ENCODE data around the gene CHIC2. TPM values are rescaled to one million over a fixed set of nuclear protein-coding genes. Genes with fewer than 3 reads are reported as not detected.

CHIC2 gene
- total and polyA plus RNA-seq, 2 experiments from 2014 or later = 111 to 137 TPM

DNA sequence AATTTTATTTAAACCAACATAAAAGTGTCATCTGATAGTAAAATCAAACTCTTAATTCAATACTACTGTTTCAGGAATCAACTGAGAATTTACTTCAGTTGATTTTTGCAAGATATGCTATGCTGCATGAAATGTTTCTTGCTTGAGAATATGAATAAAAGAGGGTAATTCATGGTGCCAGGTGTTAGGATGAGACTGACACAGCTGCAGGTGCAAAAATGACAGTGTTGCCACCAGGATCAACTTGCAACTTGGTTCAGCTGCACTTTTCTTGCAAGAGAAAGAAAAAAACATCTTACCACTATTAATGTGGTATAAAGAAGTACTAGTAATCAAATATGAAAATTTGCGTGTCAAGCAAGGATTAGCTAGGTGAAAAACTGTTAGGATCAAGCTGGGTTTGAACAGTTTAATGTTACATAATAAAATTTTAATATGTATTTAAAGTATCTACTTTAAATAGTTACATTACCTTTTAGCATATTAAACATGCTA, 49.7 kb downstream of the CHIC2 start:
- DNase-seq = no peak
- TF ChIP-seq EZH2 (IDR thresholded peaks at IDR 0.05; ENCODE audit: insufficient read depth, poor library complexity, severe bottlenecking) = no peak
- TF ChIP-seq EZH2phosphoT487 (IDR thresholded peaks at IDR 0.05; ENCODE audit: insufficient read depth, low read depth) = no peak
- in situ Hi-C loops (cut with MboI) = no loop called here

DNA sequence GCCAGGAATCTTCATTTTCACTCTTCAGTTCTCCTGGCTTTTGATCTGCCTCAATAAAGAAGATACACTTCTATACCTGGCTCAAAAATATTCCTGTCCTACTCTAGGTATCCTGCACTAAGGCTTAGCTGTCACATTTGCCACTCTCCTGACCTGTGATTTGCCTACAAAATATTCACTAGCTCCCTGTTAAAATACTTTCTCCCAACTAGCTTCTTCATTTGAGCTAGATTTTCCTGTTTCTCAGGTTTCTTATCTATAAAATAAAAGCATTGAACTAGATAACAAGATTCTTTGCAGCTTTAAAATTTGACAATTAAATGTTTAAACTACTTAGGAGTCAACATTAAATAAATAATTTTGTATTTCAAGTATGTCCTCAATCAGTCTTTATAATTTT, 53.2 kb downstream of the CHIC2 start:
- Histone ChIP-seq H2AFZ (no peak overlapping the region), H3K4me3 (no peak overlapping the region), H4K20me1 (ENCODE audit: insufficient read depth) (peaks cover 5% of the 10 kb centered on the region; the same call in 1 of the 2 replicates), H3K27me3 (replicated peaks; ENCODE audit: insufficient read depth) (no peaks in the 10 kb centered on the region), H3K4me1 (ENCODE audit: insufficient read depth) (no peaks in the 10 kb centered on the region), H3K36me3 (ENCODE audit: low read depth) (peaks cover 59% of the 10 kb centered on the region), H3F3A (ENCODE audit: insufficient read depth) (peaks cover 33% of the 10 kb centered on the region), H3K9ac (no peak overlapping the region), H3K9me3 (ENCODE audit: low read depth) (no peaks in the 10 kb centered on the region), H3K9me2 (ENCODE audit: insufficient read depth) (no peaks in the 10 kb centered on the region), H3K27ac (no peak overlapping the region), H3K4me2 (ENCODE audit: unreplicated experiment) (no peak overlapping the region), H3K79me2 (ENCODE audit: insufficient read depth) (peaks cover 100% of the 10 kb centered on the region)
- no peak for TF ChIP-seq EZH2phosphoT487 (IDR thresholded peaks at IDR 0.05; ENCODE audit: insufficient read depth, low read depth)
- TF ChIP-seq EZH2 (IDR thresholded peaks at IDR 0.05; ENCODE audit: insufficient read depth, poor library complexity, severe bottlenecking) = no peak
- in situ Hi-C loops (cut with MboI) = no loop called here
- DNase-seq = no peak

More for the DNA sequence above, 49.7 kb downstream of the CHIC2 start:
- Histone ChIP-seq H2AFZ (no peak overlapping the region), H3K27ac (no peak overlapping the region), H3K36me3 (ENCODE audit: low read depth) (peaks cover 53% of the 10 kb centered on the region), H3K79me2 (ENCODE audit: insufficient read depth) (peaks cover 100% of the 10 kb centered on the region), H3K4me3 (no peak overlapping the region), H3K4me2 (ENCODE audit: unreplicated experiment) (no peak overlapping the region), H3F3A (ENCODE audit: insufficient read depth) (peaks cover 15% of the 10 kb centered on the region), H3K9me3 (ENCODE audit: low read depth) (no peaks in the 10 kb centered on the region), H4K20me1 (ENCODE audit: insufficient read depth) (peaks cover 12% of the 10 kb centered on the region; the same call in 1 of the 2 replicates), H3K9me2 (ENCODE audit: insufficient read depth) (no peaks in the 10 kb centered on the region), H3K4me1 (ENCODE audit: insufficient read depth) (peaks cover 14% of the 10 kb centered on the region), H3K9ac (no peak overlapping the region), H3K27me3 (replicated peaks; ENCODE audit: insufficient read depth) (no peaks in the 10 kb centered on the region)
- WGBS, 2 experiments (ENCODE audit: low coverage in 1 of 2, low lambda C conversion rate in 2 of 2, missing lambda C conversion rate in 2 of 2) = 96 to 97% methylated on average over 1 of the region's 1 CpG

DNA sequence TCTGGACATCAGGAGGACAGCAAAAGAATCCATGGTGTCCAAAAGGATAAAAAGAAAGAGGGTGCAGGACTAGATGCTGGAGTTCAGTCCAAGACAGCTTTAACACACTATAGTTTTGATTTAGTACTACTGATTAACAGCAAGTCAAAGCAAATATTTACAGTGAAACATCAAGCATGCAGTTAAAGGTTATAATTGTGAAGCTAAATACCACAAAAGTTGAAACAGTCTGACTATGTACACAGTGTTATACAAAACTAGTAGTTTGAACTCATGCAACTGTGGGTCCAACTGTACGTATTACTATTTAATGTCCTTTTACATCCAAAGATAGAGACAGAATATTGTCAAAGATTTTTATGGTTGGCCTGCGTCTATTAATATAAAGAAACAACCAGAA, 57.6 kb downstream of the CHIC2 start:
- Histone ChIP-seq H3K4me2 (ENCODE audit: unreplicated experiment) (no peak overlapping the region), H3K79me2 (ENCODE audit: insufficient read depth) (peaks cover 98% of the 10 kb centered on the region), H3K27me3 (replicated peaks; ENCODE audit: insufficient read depth) (no peaks in the 10 kb centered on the region), H3K9me3 (ENCODE audit: low read depth) (no peaks in the 10 kb centered on the region), H3K27ac (no peak overlapping the region), H2AFZ (no peak overlapping the region), H3K36me3 (ENCODE audit: low read depth) (peaks cover 72% of the 10 kb centered on the region), H3K4me3 (no peak overlapping the region), H3K4me1 (ENCODE audit: insufficient read depth) (peaks cover 13% of the 10 kb centered on the region; the same call in 1 of the 2 replicates), H4K20me1 (ENCODE audit: insufficient read depth) (no peaks in the 10 kb centered on the region), H3K9me2 (ENCODE audit: insufficient read depth) (no peaks in the 10 kb centered on the region), H3K9ac (no peak overlapping the region), H3F3A (ENCODE audit: insufficient read depth) (peaks cover 44% of the 10 kb centered on the region)
- DNase-seq = no peak
- 96 to 98% methylated on average over 2 of the region's 2 CpGs for WGBS, 2 experiments (ENCODE audit: low coverage in 1 of 2, low lambda C conversion rate in 2 of 2, missing lambda C conversion rate in 2 of 2)
- in situ Hi-C loops (cut with MboI) = no loop called here
- TF ChIP-seq EZH2 (IDR thresholded peaks at IDR 0.05; ENCODE audit: insufficient read depth, poor library complexity, severe bottlenecking) (no peak), EZH2phosphoT487 (IDR thresholded peaks at IDR 0.05; ENCODE audit: insufficient read depth, low read depth) (no peak)

DNA sequence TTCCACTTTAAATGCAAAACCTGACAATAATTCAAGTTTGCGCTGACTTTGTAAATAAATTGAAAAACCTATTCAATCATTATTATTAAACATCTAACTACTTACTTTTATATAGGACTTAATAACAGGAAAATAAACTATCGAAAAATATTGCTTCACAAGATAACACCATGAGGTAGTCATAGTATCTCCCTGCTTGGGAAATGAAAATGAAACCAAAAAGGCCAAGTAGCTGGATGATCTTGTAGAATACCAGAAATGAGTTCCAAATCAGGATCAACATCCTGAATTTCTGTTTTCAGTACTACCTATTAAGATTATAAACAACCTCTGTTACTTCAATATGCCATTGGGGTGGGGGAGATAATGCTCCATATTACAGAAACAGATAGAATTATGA, 58.9 kb downstream of the CHIC2 start:
- Histone ChIP-seq H3K9me3 (ENCODE audit: low read depth) (no peaks in the 10 kb centered on the region), H3K9ac (0 out of 2 replicates have a peak overlapping the region, but pooled peaks have one; percentile 4), H3K4me1 (ENCODE audit: insufficient read depth) (peaks cover 13% of the 10 kb centered on the region; the same call in 1 of the 2 replicates), H3K27ac (peak overlapping the region; percentile 39), H3F3A (ENCODE audit: insufficient read depth) (peaks cover 46% of the 10 kb centered on the region), H3K4me2 (ENCODE audit: unreplicated experiment) (peak overlapping the region; percentile 29), H3K79me2 (ENCODE audit: insufficient read depth) (peaks cover 96% of the 10 kb centered on the region), H4K20me1 (ENCODE audit: insufficient read depth) (no peaks in the 10 kb centered on the region), H2AFZ (no peak overlapping the region), H3K4me3 (peak overlapping the region; percentile 32), H3K9me2 (ENCODE audit: insufficient read depth) (no peaks in the 10 kb centered on the region), H3K36me3 (ENCODE audit: low read depth) (peaks cover 70% of the 10 kb centered on the region), H3K27me3 (replicated peaks; ENCODE audit: insufficient read depth) (no peaks in the 10 kb centered on the region)
- DNase-seq = peak; percentile 64
- TF ChIP-seq EZH2 (IDR thresholded peaks at IDR 0.05; ENCODE audit: insufficient read depth, poor library complexity, severe bottlenecking) (no peak), EZH2phosphoT487 (IDR thresholded peaks at IDR 0.05; ENCODE audit: insufficient read depth, low read depth) (no peak)
- in situ Hi-C loops (cut with MboI) = no loop called here
- WGBS, 2 experiments (ENCODE audit: low coverage in 1 of 2, low lambda C conversion rate in 2 of 2, missing lambda C conversion rate in 2 of 2) = 76 to 79% methylated on average over 2 of the region's 2 CpGs

Data from GM23248 (cell line).